B cell (primary cell): ENCODE data around the gene NLGN1. TPM values are rescaled to one million over a fixed set of nuclear protein-coding genes. Genes with fewer than 3 reads are reported as not detected.

Source experiments
- ATAC-seq: fragments of 200-7000 bp; cut with Tn5 transposase; one replicate; pipeline ENCODE4 v1.10.0; 2021; ENCODE audit warnings: low read depth, mild to moderate bottlenecking, moderate number of reproducible peaks, moderate library complexity
- CTCF ChIA-PET: fragments of 350-600 bp; sonication (Branson Sonifier 250); formaldehyde crosslinking; loops from one replicate; lab custom pipeline; 2021; ENCODE audit warnings: antibody characterized with exemption, inconsistent platforms; lab: Charles Lee
- POLR2A ChIA-PET: fragments of 350-600 bp; sonication (Branson Sonifier 250); formaldehyde crosslinking; loops from one replicate; lab custom pipeline; 2021; ENCODE audit warnings: antibody characterized with exemption; lab: Charles Lee
- DNase-seq: peaks from one replicate; pipeline ENCODE4 v3.0.0; 2013
- H2AFZ ChIP-seq: 2 replicates; pipeline ENCODE4 v1.6.1; 2012; ENCODE audit warnings: mild to moderate bottlenecking, low read depth, low read length; ENCODE audit not compliant: insufficient read depth, poor library complexity, severe bottlenecking
- H3K27ac ChIP-seq, 2 donors: 1 replicate in 1 of 2; 2 replicates in 1 of 2; pipeline ENCODE4 v1.5.1; 2012 to 2013; ENCODE audit warnings: low read length in 2 of 2, mild to moderate bottlenecking in 2 of 2, moderate library complexity in 1 of 2
- H3K27me3 ChIP-seq, 4 experiments: fragments of 200-600 bp in 1 of 4; sonication (generic) in 1 of 4; replicated peaks in 1 of 4; 1 replicate in 2 of 4; 2 replicates in 2 of 4; pipeline versions ENCODE4 v1.6.1 to v1.7.0; 2013 to 2016; ENCODE audit warnings: low read length in 3 of 4, mild to moderate bottlenecking in 2 of 4, mixed read lengths in 1 of 4, moderate library complexity in 1 of 4; ENCODE audit not compliant: insufficient read depth in 4 of 4, control insufficient read depth in 3 of 4; ENCODE audit errors: control extremely low read depth in 1 of 4
- H3K36me3 ChIP-seq, 2 experiments: replicated peaks in 1 of 2; 1 replicate in 1 of 2; 2 replicates in 1 of 2; pipeline versions ENCODE4 v1.6.1 to v1.7.1; 2013; ENCODE audit warnings: low read length in 1 of 2; ENCODE audit not compliant: insufficient read depth in 2 of 2, control insufficient read depth in 1 of 2; ENCODE audit errors: control extremely low read depth in 1 of 2, extremely low read depth in 1 of 2
- H3K4me1 ChIP-seq, 2 donors: fragments of 200-600 bp in 1 of 2; sonication (generic) in 1 of 2; 1 replicate in 1 of 2; 2 replicates in 1 of 2; pipeline versions ENCODE4 v1.5.1 to v1.6.1; 2013 to 2017; ENCODE audit warnings: low read length in 2 of 2; ENCODE audit not compliant: control insufficient read depth in 2 of 2, insufficient read depth in 2 of 2
- H3K4me2 ChIP-seq: replicated peaks from 2 replicates; pipeline ENCODE3; 2012; ENCODE audit warnings: mild to moderate bottlenecking, low read depth, low read length; ENCODE audit not compliant: poor library complexity, severe bottlenecking
- H3K4me3 ChIP-seq, 5 experiments: fragments of 200-600 bp in 1 of 5; sonication (generic) in 1 of 5; 1 replicate in 3 of 5; 2 replicates in 2 of 5; pipeline versions ENCODE4 v1.5.1 to v1.7.0; 2011 to 2016; ENCODE audit warnings: low read length in 4 of 5, mild to moderate bottlenecking in 4 of 5, low read depth in 2 of 5, control low read depth in 1 of 5, moderate library complexity in 1 of 5; ENCODE audit not compliant: insufficient read depth in 1 of 5; ENCODE audit errors: control extremely low read depth in 1 of 5, extremely low read depth in 1 of 5
- H3K79me2 ChIP-seq: fragments of 200-600 bp; sonication (generic); one replicate; pipeline ENCODE4 v1.6.0; 2016; ENCODE audit warnings: low read length; ENCODE audit not compliant: control insufficient read depth, insufficient read depth
- H3K9ac ChIP-seq: fragments of 200-600 bp; sonication (generic); 2 replicates; pipeline ENCODE4 v1.6.1; 2017; ENCODE audit warnings: mild to moderate bottlenecking, low read length, moderate library complexity
- H3K9me3 ChIP-seq, 3 donors: one replicate each; pipeline versions ENCODE4 v1.6.1 to v1.7.1; 2013; ENCODE audit warnings: low read length in 2 of 3; ENCODE audit not compliant: control insufficient read depth in 2 of 3, insufficient read depth in 1 of 3; ENCODE audit errors: control extremely low read depth in 1 of 3
- H4K20me1 ChIP-seq: 2 replicates; pipeline ENCODE4 v1.6.0; 2012; ENCODE audit warnings: mild to moderate bottlenecking, low read length; ENCODE audit not compliant: insufficient read depth, control insufficient read depth, poor library complexity, severe bottlenecking
- H3K27ac Mint-ChIP-seq: one replicate; pipeline ENCODE4 v1.8.0; 2021; ENCODE audit warnings: mixed read lengths
- H3K27me3 Mint-ChIP-seq: one replicate; pipeline ENCODE4 v1.8.0; 2021; ENCODE audit warnings: mixed read lengths
- H3K4me1 Mint-ChIP-seq: one replicate; pipeline ENCODE4 v1.8.0; 2021; ENCODE audit warnings: mixed read lengths
- H3K4me3 Mint-ChIP-seq: one replicate; pipeline ENCODE4 v1.8.0; 2021; ENCODE audit warnings: mixed read lengths
- H3K9me3 Mint-ChIP-seq: one replicate; pipeline ENCODE4 v1.8.0; 2022; ENCODE audit warnings: mixed read lengths; ENCODE audit not compliant: insufficient read depth
- EZH2 ChIP-seq: IDR thresholded peaks from 2 replicates; pipeline ENCODE4 v1.6.1; 2012; ENCODE audit warnings: borderline replicate concordance, low read depth, mild to moderate bottlenecking, moderate library complexity, low read length; ENCODE audit not compliant: insufficient read depth, poor library complexity, severe bottlenecking
- WGBS: methylation state at CpG from one replicate; pipeline ENCODE4 v1.1.5; 2013; ENCODE audit warnings: missing lambda C conversion rate; ENCODE audit not compliant: insufficient coverage; 5-methylcytosine and 5-hydroxymethylcytosine counted together
- intact Hi-C: fragments of 100-400 bp; cut with micrococcal nuclease; formaldehyde crosslinking; loops from one replicate; pipeline ENCODE4 v1.10.0; 2022
- polyA plus RNA-seq: library from polyadenylated mRNA; depleted of rRNA; stranded (reverse); fragments of >200 nt; gene quantifications from 2 replicates; pipeline ENCODE4 v1.2.3, GENCODE V29; 2012
- total RNA-seq, 2 donors: library from RNA; stranded (reverse); fragments of 120-200 nt in 1 of 2; gene quantifications; 1 replicate in 1 of 2; 2 replicates in 1 of 2; pipeline versions ENCODE4 v1.2.3 to v1.2.4, GENCODE V29; 2013 to 2022
- TF ChIP-seq, protein P1 (sequence below): fragments of 200-600 bp; IDR thresholded peaks from one replicate; pipeline ENCODE4 v1.8.0; 2022; ENCODE audit warnings: antibody characterized with exemption, mild to moderate bottlenecking

NLGN1 gene
- total and polyA plus RNA-seq, 2 donors (not counting 1 experiment from before 2014, with no cell fraction given) = not detected

DNA sequence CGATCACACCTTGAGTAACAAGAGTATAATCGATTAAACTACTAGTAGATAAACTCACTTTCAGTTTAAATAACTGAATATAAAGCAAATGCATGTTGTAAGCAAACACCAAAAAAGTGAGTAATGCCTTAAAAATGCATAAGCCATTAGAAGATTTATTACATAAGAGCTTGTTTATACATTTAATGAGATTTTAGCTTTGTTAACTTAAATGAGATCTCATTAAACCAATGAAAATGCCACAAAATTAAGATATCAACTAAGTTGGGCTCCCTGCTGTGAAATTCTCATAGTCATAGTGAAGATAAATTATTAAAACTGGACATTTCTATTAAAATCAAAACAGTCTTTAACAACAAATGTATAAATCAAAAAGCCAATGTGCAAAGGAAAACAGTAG is 701.2 kb downstream of the NLGN1 start:
- no peak overlapping the region for H3K4me3 Mint-ChIP-seq
- ATAC-seq (no peak), DNase-seq (no peak)
- Histone ChIP-seq H3K79me2 (no peaks in the 10 kb centered on the region), H3K9ac (no peak overlapping the region), H3K4me2 (no peak overlapping the region), H3K27ac (no peak overlapping the region), H3K4me3 (no peak overlapping the region), H3K36me3 (no peaks in the 10 kb centered on the region), H2AFZ (no peak overlapping the region), H3K9me3 (no peaks in the 10 kb centered on the region), H4K20me1 (no peaks in the 10 kb centered on the region), H3K27me3 (no peaks in the 10 kb centered on the region), H3K4me1 (no peaks in the 10 kb centered on the region)
- ChIA-PET CTCF (no interaction called here), POLR2A (no interaction called here)
- no CpG with 5 or more reads among the region's 2 CpGs for WGBS
- TF ChIP-seq, protein P1, sequence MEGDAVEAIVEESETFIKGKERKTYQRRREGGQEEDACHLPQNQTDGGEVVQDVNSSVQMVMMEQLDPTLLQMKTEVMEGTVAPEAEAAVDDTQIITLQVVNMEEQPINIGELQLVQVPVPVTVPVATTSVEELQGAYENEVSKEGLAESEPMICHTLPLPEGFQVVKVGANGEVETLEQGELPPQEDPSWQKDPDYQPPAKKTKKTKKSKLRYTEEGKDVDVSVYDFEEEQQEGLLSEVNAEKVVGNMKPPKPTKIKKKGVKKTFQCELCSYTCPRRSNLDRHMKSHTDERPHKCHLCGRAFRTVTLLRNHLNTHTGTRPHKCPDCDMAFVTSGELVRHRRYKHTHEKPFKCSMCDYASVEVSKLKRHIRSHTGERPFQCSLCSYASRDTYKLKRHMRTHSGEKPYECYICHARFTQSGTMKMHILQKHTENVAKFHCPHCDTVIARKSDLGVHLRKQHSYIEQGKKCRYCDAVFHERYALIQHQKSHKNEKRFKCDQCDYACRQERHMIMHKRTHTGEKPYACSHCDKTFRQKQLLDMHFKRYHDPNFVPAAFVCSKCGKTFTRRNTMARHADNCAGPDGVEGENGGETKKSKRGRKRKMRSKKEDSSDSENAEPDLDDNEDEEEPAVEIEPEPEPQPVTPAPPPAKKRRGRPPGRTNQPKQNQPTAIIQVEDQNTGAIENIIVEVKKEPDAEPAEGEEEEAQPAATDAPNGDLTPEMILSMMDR = no peak
- no peak for TF ChIP-seq EZH2
- H3K4me1 Mint-ChIP-seq = no peaks in the 10 kb centered on the region
- intact Hi-C loops = no loop called here
- no peak overlapping the region for H3K27ac Mint-ChIP-seq
- H3K27me3 Mint-ChIP-seq = no peaks in the 10 kb centered on the region
- peaks cover 2% of the 10 kb centered on the region for H3K9me3 Mint-ChIP-seq

GRCh38 chr3:174099724-174100123 is 702.2 kb downstream of the NLGN1 start:
- TF ChIP-seq, protein P1 = no peak
- TF ChIP-seq EZH2 = no peak
- no peaks in the 10 kb centered on the region for H3K27me3 ChIP-seq
- ChIA-PET CTCF (no interaction called here), POLR2A (no interaction called here)
- no peaks in the 10 kb centered on the region for H3K36me3 ChIP-seq
- no peak overlapping the region for H3K9ac ChIP-seq
- no peak overlapping the region for H3K4me2 ChIP-seq
- DNase-seq = no peak
- 77% methylated on average over 4 of the region's 5 CpGs for WGBS
- no peaks in the 10 kb centered on the region for H3K9me3 ChIP-seq
- no peak overlapping the region for H2AFZ ChIP-seq
- no peak for ATAC-seq
- Mint-ChIP-seq H3K27ac (no peak overlapping the region), H3K27me3 (no peaks in the 10 kb centered on the region), H3K4me3 (no peak overlapping the region), H3K4me1 (no peaks in the 10 kb centered on the region), H3K9me3 (peaks cover 2% of the 10 kb centered on the region)
- no peaks in the 10 kb centered on the region for H3K79me2 ChIP-seq
- H3K4me3 ChIP-seq = no peak overlapping the region
- intact Hi-C loops = no loop called here
- no peak overlapping the region for H3K27ac ChIP-seq
- H3K4me1 ChIP-seq = no peaks in the 10 kb centered on the region
- H4K20me1 ChIP-seq = no peaks in the 10 kb centered on the region
